GM23338 (cell line): ENCODE data around the gene THBS3. TPM values are rescaled to one million over a fixed set of nuclear protein-coding genes. Genes with fewer than 3 reads are reported as not detected.
A peak's percentile ranks its signal among the peaks of the same experiment; 100 is the strongest.

Source experiments
- ATAC-seq: fragments of 200-7000 bp; cut with Tn5 transposase; 3 replicates; pipeline ENCODE4 v1.9.1; 2020
- DNase-seq: peaks from one replicate; pipeline ENCODE4 v3.0.0-alpha.2; 2015; ENCODE audit warnings: low spot score
- H2AFZ ChIP-seq: fragments of 200-600 bp; sonication (generic); 2 replicates; pipeline ENCODE4 v1.8.0; 2016; ENCODE audit warnings: antibody characterized with exemption, mild to moderate bottlenecking, moderate library complexity
- H3F3A ChIP-seq: fragments of 200-600 bp; sonication (generic); replicated peaks from 2 replicates; pipeline ENCODE4 v1.8.0; 2017; ENCODE audit warnings: antibody characterized with exemption, mixed run types, low read depth
- H3K27ac ChIP-seq: fragments of 200-600 bp; sonication (generic); 2 replicates; pipeline ENCODE4 v1.6.1; 2016; ENCODE audit warnings: low read depth
- H3K27me3 ChIP-seq: fragments of 200-600 bp; sonication (generic); 2 replicates; pipeline ENCODE4 v1.8.0; 2016; ENCODE audit warnings: mild to moderate bottlenecking, mixed run types, moderate library complexity; ENCODE audit not compliant: insufficient read depth
- H3K36me3 ChIP-seq: fragments of 200-600 bp; sonication (generic); 2 replicates; pipeline ENCODE4 v1.8.0; 2016; ENCODE audit warnings: mild to moderate bottlenecking; ENCODE audit not compliant: insufficient read depth
- H3K4me1 ChIP-seq: fragments of 200-600 bp; sonication (generic); 2 replicates; pipeline ENCODE4 v1.8.0; 2016; ENCODE audit warnings: mild to moderate bottlenecking, moderate library complexity; ENCODE audit not compliant: insufficient read depth
- H3K4me2 ChIP-seq: fragments of 200-600 bp; sonication (generic); 2 replicates; pipeline ENCODE4 v1.7.1; 2017; ENCODE audit warnings: mixed run types
- H3K4me3 ChIP-seq: fragments of 200-600 bp; sonication (generic); 2 replicates; pipeline ENCODE4 v1.6.1; 2016; ENCODE audit warnings: mixed run types
- H3K79me2 ChIP-seq: fragments of 200-600 bp; sonication (generic); replicated peaks from 2 replicates; pipeline ENCODE4 v1.8.0; 2017; ENCODE audit warnings: mild to moderate bottlenecking; ENCODE audit not compliant: insufficient read depth
- H3K9me2 ChIP-seq: fragments of 200-600 bp; sonication (generic); 2 replicates; pipeline ENCODE4 v1.8.0; 2017; ENCODE audit not compliant: insufficient read depth
- H4K20me1 ChIP-seq: fragments of 200-600 bp; sonication (generic); replicated peaks from 2 replicates; pipeline ENCODE4 v1.8.0; 2017; ENCODE audit warnings: mild to moderate bottlenecking; ENCODE audit not compliant: insufficient read depth
- H3K27ac Mint-ChIP-seq: 2 replicates; pipeline ENCODE4 v1.8.0; 2020; ENCODE audit warnings: inconsistent platforms, mild to moderate bottlenecking, moderate library complexity, mixed read lengths
- H3K27me3 Mint-ChIP-seq: 3 replicates; pipeline ENCODE4 v1.8.0; 2022; ENCODE audit warnings: low read depth, mild to moderate bottlenecking, moderate library complexity, mixed read lengths, inconsistent platforms; ENCODE audit not compliant: insufficient read depth, poor library complexity
- H3K36me3 Mint-ChIP-seq: 3 replicates; pipeline ENCODE4 v1.8.0; 2021; ENCODE audit warnings: low read depth, mild to moderate bottlenecking, inconsistent platforms, moderate library complexity, mixed read lengths
- H3K4me1 Mint-ChIP-seq: 3 replicates; pipeline ENCODE4 v1.8.0; 2020; ENCODE audit warnings: mild to moderate bottlenecking, inconsistent platforms, mixed read lengths
- H3K4me3 Mint-ChIP-seq: 3 replicates; pipeline ENCODE4 v1.8.0; 2021; ENCODE audit warnings: moderate library complexity, mild to moderate bottlenecking, inconsistent platforms, mixed read lengths
- H3K9me3 Mint-ChIP-seq: 3 replicates; pipeline ENCODE4 v1.8.0; 2020; ENCODE audit warnings: moderate library complexity, mild to moderate bottlenecking, inconsistent platforms, mixed read lengths
- POLR2AphosphoS5 ChIP-seq: IDR thresholded peaks from 2 replicates; pipeline ENCODE4 v1.6.1; 2016; ENCODE audit warnings: antibody characterized with exemption, low read depth
- ZNF114 ChIP-seq: fragments of 250-450 bp; sonication (Bioruptor Pico); IDR thresholded peaks from 2 replicates; pipeline ENCODE4 v1.5.0; 2020; ENCODE audit warnings: mild to moderate bottlenecking, moderate library complexity
- polyA plus RNA-seq: library from polyadenylated mRNA; unstranded; fragments of >200 nt; fragmentation: Nextera tagmentation; extraction: Ambion mirVana; gene quantifications from 2 replicates; pipeline ENCODE4 v1.2.1, GENCODE V29; 2016
- total RNA-seq: library from RNA; depleted of rRNA; stranded (reverse); fragments of >200 nt; shearing (Covaris generic); gene quantifications from 2 replicates; pipeline ENCODE4 v1.2.3, GENCODE V29; 2014
- TF ChIP-seq, protein P1 (sequence below): fragments of 250-450 bp; sonication (Bioruptor Pico); IDR thresholded peaks from 2 replicates; pipeline ENCODE4 v1.5.0; 2020; ENCODE audit warnings: mild to moderate bottlenecking, moderate library complexity
- TF ChIP-seq, protein P2 (sequence below), 2 experiments: fragments of 200-600 bp in 1 of 2; sonication (generic) in 1 of 2; conservative IDR thresholded peaks; 2 replicates each; pipeline versions ENCODE4 v1.5.1 to v1.6.1; 2016 to 2017; ENCODE audit warnings: antibody characterized with exemption in 2 of 2, low read depth in 2 of 2, mild to moderate bottlenecking in 2 of 2, moderate library complexity in 1 of 2
- TF ChIP-seq, protein P3 (sequence below): IDR thresholded peaks from 2 replicates; pipeline ENCODE4 v1.6.1; 2016; ENCODE audit warnings: antibody characterized with exemption

Gene THBS3
- total and polyA plus RNA-seq, 2 experiments from 2014 or later: 1.2 to 4.3 TPM

DNA sequence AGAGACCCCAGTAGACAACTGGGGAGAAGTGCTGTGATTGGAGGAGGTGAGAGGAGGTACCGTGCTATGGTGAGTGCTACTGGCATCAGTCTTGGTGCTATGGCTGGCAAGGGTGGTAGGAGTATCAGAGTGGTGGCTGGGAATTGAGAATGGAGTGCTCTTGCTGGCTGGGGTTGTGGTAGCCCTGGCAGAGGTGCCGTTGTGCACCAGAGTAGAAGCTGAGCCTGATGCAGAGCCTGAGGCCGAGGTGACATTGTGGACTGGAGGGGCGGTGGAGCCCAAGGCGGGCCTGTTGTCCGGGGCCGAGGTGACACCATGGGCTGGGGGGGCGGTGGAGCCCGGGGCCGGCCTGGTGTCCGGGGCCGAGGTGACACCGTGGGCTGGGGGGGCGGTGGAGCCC lies 19.4 kb downstream of the THBS3 start (continued):
- TF ChIP-seq, protein P1, sequence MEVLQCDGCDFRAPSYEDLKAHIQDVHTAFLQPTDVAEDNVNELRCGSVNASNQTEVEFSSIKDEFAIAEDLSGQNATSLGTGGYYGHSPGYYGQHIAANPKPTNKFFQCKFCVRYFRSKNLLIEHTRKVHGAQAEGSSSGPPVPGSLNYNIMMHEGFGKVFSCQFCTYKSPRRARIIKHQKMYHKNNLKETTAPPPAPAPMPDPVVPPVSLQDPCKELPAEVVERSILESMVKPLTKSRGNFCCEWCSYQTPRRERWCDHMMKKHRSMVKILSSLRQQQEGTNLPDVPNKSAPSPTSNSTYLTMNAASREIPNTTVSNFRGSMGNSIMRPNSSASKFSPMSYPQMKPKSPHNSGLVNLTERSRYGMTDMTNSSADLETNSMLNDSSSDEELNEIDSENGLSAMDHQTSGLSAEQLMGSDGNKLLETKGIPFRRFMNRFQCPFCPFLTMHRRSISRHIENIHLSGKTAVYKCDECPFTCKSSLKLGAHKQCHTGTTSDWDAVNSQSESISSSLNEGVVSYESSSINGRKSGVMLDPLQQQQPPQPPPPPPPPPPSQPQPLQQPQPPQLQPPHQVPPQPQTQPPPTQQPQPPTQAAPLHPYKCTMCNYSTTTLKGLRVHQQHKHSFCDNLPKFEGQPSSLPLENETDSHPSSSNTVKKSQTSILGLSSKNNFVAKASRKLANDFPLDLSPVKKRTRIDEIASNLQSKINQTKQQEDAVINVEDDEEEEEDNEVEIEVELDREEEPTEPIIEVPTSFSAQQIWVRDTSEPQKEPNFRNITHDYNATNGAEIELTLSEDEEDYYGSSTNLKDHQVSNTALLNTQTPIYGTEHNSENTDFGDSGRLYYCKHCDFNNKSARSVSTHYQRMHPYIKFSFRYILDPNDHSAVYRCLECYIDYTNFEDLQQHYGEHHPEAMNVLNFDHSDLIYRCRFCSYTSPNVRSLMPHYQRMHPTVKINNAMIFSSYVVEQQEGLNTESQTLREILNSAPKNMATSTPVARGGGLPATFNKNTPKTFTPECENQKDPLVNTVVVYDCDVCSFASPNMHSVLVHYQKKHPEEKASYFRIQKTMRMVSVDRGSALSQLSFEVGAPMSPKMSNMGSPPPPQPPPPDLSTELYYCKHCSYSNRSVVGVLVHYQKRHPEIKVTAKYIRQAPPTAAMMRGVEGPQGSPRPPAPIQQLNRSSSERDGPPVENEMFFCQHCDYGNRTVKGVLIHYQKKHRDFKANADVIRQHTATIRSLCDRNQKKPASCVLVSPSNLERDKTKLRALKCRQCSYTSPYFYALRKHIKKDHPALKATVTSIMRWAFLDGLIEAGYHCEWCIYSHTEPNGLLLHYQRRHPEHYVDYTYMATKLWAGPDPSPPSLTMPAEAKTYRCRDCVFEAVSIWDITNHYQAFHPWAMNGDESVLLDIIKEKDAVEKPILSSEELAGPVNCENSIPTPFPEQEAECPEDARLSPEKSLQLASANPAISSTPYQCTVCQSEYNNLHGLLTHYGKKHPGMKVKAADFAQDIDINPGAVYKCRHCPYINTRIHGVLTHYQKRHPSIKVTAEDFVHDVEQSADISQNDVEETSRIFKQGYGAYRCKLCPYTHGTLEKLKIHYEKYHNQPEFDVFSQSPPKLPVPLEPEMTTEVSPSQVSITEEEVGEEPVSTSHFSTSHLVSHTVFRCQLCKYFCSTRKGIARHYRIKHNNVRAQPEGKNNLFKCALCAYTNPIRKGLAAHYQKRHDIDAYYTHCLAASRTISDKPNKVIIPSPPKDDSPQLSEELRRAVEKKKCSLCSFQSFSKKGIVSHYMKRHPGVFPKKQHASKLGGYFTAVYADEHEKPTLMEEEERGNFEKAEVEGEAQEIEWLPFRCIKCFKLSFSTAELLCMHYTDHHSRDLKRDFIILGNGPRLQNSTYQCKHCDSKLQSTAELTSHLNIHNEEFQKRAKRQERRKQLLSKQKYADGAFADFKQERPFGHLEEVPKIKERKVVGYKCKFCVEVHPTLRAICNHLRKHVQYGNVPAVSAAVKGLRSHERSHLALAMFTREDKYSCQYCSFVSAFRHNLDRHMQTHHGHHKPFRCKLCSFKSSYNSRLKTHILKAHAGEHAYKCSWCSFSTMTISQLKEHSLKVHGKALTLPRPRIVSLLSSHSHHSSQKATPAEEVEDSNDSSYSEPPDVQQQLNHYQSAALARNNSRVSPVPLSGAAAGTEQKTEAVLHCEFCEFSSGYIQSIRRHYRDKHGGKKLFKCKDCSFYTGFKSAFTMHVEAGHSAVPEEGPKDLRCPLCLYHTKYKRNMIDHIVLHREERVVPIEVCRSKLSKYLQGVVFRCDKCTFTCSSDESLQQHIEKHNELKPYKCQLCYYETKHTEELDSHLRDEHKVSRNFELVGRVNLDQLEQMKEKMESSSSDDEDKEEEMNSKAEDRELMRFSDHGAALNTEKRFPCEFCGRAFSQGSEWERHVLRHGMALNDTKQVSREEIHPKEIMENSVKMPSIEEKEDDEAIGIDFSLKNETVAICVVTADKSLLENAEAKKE (CRISPR knock-in tag): no peak

DNA sequence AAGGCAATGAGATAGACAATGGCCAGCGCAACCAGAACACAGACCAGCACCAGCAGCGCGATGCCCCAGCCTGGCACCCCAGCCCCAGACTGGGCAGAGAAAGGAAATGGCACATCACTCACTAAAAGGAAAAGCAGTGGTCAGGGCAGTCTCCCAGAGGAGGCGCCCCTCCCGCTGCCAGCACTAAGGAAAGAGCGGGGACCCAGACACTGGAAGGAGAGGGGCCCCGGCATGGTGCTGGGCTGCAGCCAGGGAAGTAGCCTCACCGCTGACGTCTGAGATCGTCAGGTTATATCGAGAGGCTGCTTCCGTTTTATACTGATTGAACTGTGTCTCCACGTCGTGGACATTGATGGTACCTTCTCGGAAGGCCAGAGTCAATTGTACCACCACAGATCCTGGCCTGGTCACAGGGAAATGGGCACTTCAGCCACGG lies 20.2 kb downstream of the THBS3 start:
- Histone ChIP-seq H3K27me3 (no peaks in the 10 kb centered on the region), H2AFZ (no peak overlapping the region), H3K4me2 (no peak overlapping the region), H3F3A (peaks cover 8% of the 10 kb centered on the region; the same call in 1 of the 2 replicates), H3K4me3 (no peak overlapping the region), H3K9me2 (no peaks in the 10 kb centered on the region), H4K20me1 (no peaks in the 10 kb centered on the region), H3K27ac (no peak overlapping the region), H3K79me2 (no peaks in the 10 kb centered on the region), H3K4me1 (peaks cover 18% of the 10 kb centered on the region), H3K36me3 (no peaks in the 10 kb centered on the region)
- DNase-seq (peak; percentile 40), ATAC-seq (peak; percentile 39)
- TF ChIP-seq POLR2AphosphoS5 (no peak), ZNF114 (CRISPR knock-in tag) (no peak)
- TF ChIP-seq, protein P2, sequence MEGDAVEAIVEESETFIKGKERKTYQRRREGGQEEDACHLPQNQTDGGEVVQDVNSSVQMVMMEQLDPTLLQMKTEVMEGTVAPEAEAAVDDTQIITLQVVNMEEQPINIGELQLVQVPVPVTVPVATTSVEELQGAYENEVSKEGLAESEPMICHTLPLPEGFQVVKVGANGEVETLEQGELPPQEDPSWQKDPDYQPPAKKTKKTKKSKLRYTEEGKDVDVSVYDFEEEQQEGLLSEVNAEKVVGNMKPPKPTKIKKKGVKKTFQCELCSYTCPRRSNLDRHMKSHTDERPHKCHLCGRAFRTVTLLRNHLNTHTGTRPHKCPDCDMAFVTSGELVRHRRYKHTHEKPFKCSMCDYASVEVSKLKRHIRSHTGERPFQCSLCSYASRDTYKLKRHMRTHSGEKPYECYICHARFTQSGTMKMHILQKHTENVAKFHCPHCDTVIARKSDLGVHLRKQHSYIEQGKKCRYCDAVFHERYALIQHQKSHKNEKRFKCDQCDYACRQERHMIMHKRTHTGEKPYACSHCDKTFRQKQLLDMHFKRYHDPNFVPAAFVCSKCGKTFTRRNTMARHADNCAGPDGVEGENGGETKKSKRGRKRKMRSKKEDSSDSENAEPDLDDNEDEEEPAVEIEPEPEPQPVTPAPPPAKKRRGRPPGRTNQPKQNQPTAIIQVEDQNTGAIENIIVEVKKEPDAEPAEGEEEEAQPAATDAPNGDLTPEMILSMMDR (conservative IDR thresholded peaks at IDR 0.05; ENCODE audit: low read depth in 2 of 2): no peak
- TF ChIP-seq, protein P3, sequence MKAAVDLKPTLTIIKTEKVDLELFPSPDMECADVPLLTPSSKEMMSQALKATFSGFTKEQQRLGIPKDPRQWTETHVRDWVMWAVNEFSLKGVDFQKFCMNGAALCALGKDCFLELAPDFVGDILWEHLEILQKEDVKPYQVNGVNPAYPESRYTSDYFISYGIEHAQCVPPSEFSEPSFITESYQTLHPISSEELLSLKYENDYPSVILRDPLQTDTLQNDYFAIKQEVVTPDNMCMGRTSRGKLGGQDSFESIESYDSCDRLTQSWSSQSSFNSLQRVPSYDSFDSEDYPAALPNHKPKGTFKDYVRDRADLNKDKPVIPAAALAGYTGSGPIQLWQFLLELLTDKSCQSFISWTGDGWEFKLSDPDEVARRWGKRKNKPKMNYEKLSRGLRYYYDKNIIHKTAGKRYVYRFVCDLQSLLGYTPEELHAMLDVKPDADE: no peak
- peaks cover 13% of the 10 kb centered on the region for H3K36me3 Mint-ChIP-seq
- 0 out of 3 replicates have a peak, but pooled peaks cover 2% of the 10 kb centered on the region for H3K9me3 Mint-ChIP-seq
- H3K27ac Mint-ChIP-seq: no peak overlapping the region
- peaks cover 27% of the 10 kb centered on the region for H3K27me3 Mint-ChIP-seq
- H3K4me1 Mint-ChIP-seq: peaks cover 37% of the 10 kb centered on the region
- H3K4me3 Mint-ChIP-seq: peak overlapping the region; percentile 14; the same call in 1 of the 3 replicates
